Measurements from ENCODE around the gene TSHR.

DNA sequence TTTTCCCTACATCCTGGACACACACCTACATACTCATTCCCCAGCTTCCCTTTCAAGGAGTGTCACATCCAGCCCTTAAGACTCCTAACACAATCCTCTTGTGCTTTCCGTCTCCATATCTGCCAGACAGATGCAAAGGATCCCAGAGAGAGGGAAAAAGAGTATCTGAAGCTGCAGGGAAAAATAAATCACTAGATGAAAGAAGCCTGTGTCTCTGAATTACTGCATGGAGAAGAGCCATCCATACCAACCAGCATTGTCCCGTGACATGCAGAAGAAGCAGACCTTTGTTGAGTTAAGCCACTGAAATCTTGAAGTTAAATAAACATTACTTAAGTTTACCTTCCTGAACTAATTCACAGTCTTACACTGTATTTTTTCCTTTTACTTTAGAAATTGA is 210.7 kb downstream of the TSHR start:
- TF ChIP-seq, protein P1, sequence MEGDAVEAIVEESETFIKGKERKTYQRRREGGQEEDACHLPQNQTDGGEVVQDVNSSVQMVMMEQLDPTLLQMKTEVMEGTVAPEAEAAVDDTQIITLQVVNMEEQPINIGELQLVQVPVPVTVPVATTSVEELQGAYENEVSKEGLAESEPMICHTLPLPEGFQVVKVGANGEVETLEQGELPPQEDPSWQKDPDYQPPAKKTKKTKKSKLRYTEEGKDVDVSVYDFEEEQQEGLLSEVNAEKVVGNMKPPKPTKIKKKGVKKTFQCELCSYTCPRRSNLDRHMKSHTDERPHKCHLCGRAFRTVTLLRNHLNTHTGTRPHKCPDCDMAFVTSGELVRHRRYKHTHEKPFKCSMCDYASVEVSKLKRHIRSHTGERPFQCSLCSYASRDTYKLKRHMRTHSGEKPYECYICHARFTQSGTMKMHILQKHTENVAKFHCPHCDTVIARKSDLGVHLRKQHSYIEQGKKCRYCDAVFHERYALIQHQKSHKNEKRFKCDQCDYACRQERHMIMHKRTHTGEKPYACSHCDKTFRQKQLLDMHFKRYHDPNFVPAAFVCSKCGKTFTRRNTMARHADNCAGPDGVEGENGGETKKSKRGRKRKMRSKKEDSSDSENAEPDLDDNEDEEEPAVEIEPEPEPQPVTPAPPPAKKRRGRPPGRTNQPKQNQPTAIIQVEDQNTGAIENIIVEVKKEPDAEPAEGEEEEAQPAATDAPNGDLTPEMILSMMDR (IDR thresholded peaks at IDR 0.05), result no peak
- TF ChIP-seq POLR2A (IDR thresholded peaks at IDR 0.05), result no peak
